Measurements from ENCODE around the gene ACP7. TPM values are rescaled to one million over a fixed set of nuclear protein-coding genes. Genes with fewer than 3 reads are reported as not detected.
A peak's percentile ranks its signal among the peaks of the same experiment; 100 is the strongest.

The ACP7 gene
- total RNA-seq, 1 experiment from 2014 or later: 0.15 TPM

DNA sequence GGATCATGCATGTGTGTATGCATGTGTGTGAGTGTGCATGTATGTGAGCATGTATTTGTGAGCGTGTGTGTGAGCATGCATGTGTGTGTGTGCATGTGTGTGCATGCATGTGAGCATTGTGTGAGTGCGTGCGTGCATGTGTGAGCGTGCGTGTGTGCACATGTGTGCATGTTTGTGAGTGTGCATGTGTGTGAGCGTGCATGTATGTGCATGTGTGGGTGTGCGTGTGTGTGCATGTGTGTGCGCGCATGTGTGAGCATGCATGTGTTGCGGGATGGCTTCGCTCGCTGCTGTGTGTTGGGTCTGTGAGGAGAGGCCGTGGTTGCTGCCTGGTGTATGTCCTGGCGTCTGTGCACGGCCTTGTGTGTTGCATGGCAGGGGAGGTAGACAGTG is 73.8 kb downstream of the ACP7 start:
- no peak overlapping the region for H2BK5ac ChIP-seq (ENCODE audit: insufficient read length, low read length)
- H2AFZ ChIP-seq (ENCODE audit: low read length): no peak overlapping the region
- peaks cover 2 to 13% (median 6%) of the 10 kb centered on the region in 3 experiments; a peak in 6 of 7 replicates for H3K36me3 Mint-ChIP-seq (ENCODE audit: insufficient read depth in 1 of 3, low read depth in 3 of 3)
- no peak overlapping the region for H3T11ph ChIP-seq (ENCODE audit: low read length)
- H3K4me3 Mint-ChIP-seq: no peak overlapping the region
- peak overlapping the region; percentile 5 for H3K27ac ChIP-seq (ENCODE audit: insufficient read length, low read depth, low read length)
- DNase-seq: no peak
- peaks cover 5% of the 10 kb centered on the region; the same call in 1 of the 2 replicates for H3K4me1 ChIP-seq (ENCODE audit: insufficient read depth, low read length)
- peaks cover 4% of the 10 kb centered on the region; the same call in 1 of the 2 replicates for H3K79me2 ChIP-seq (ENCODE audit: insufficient read depth, low read length)
- H2BK120ac ChIP-seq (ENCODE audit: low read depth, low read length, poor library complexity, severe bottlenecking): no peak overlapping the region
- H3K56ac ChIP-seq (ENCODE audit: insufficient read length, low read depth, low read length): peak overlapping the region; percentile 19
- peak overlapping the region; percentile 58 for H3K23ac ChIP-seq (ENCODE audit: insufficient read length, low read depth, low read length)
- H2BK15ac ChIP-seq (ENCODE audit: low read depth, low read length): no peak overlapping the region
- no peaks in the 10 kb centered on the region for H3K9me3 Mint-ChIP-seq
- peak overlapping the region; percentile 75 to 92 (median 84); a peak in 6 of 7 replicates for H3K27ac Mint-ChIP-seq
- H2AK5ac ChIP-seq (ENCODE audit: insufficient read length, low read length): no peak overlapping the region
- peak overlapping the region; percentile 45 for H4K5ac ChIP-seq (ENCODE audit: insufficient read length, low read depth, low read length)
- WGBS (ENCODE audit: extremely low coverage, insufficient read length, low lambda C conversion rate): no CpG with 5 or more reads among the region's 15 CpGs
- H3K9me3 ChIP-seq (ENCODE audit: control insufficient read depth, low read depth, low read length): no peaks in the 10 kb centered on the region
- peaks cover 43 to 51% of the 10 kb centered on the region in 2 experiments for H3K4me1 Mint-ChIP-seq
- TF ChIP-seq, protein P1, sequence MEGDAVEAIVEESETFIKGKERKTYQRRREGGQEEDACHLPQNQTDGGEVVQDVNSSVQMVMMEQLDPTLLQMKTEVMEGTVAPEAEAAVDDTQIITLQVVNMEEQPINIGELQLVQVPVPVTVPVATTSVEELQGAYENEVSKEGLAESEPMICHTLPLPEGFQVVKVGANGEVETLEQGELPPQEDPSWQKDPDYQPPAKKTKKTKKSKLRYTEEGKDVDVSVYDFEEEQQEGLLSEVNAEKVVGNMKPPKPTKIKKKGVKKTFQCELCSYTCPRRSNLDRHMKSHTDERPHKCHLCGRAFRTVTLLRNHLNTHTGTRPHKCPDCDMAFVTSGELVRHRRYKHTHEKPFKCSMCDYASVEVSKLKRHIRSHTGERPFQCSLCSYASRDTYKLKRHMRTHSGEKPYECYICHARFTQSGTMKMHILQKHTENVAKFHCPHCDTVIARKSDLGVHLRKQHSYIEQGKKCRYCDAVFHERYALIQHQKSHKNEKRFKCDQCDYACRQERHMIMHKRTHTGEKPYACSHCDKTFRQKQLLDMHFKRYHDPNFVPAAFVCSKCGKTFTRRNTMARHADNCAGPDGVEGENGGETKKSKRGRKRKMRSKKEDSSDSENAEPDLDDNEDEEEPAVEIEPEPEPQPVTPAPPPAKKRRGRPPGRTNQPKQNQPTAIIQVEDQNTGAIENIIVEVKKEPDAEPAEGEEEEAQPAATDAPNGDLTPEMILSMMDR (conservative IDR thresholded peaks at IDR 0.05): no peak
- H3K9ac ChIP-seq (ENCODE audit: extremely low read depth, insufficient read length, low read length): no peak overlapping the region
- H3K18ac ChIP-seq (ENCODE audit: insufficient read length, low read depth, low read length): peak overlapping the region; percentile 4
- no peak overlapping the region for H2BK20ac ChIP-seq (ENCODE audit: low read depth, low read length, poor library complexity, severe bottlenecking)
- H3K27me3 Mint-ChIP-seq (ENCODE audit: low read depth): no peaks in the 10 kb centered on the region
- no peaks in the 10 kb centered on the region for H3K79me1 ChIP-seq (ENCODE audit: insufficient read depth, low read depth, low read length, poor library complexity, severe bottlenecking)
- no peaks in the 10 kb centered on the region for H3K27me3 ChIP-seq (ENCODE audit: insufficient read depth, low read length)
- peak overlapping the region; percentile 10; the same call in 1 of the 2 replicates for H3K14ac ChIP-seq (ENCODE audit: insufficient read depth, low read length)
- H4K20me1 ChIP-seq (ENCODE audit: control insufficient read depth, insufficient read depth, insufficient read length): peaks cover 5% of the 10 kb centered on the region
- no peak overlapping the region for H4K91ac ChIP-seq (ENCODE audit: insufficient read length, low read depth, low read length)
- no peak overlapping the region for H2BK12ac ChIP-seq (ENCODE audit: insufficient read length, low read depth, low read length)
- no peak overlapping the region for H3K4ac ChIP-seq (ENCODE audit: low read depth, low read length)
- no peak overlapping the region for H3K4me2 ChIP-seq (ENCODE audit: insufficient read depth, insufficient read length, low read length)
- peak overlapping the region; percentile 90 for H4K8ac ChIP-seq (replicated peaks; ENCODE audit: insufficient read length, low read depth, low read length)
- peaks cover 2% of the 10 kb centered on the region for H3K23me2 ChIP-seq (ENCODE audit: insufficient read length, low read depth, low read length, poor library complexity, severe bottlenecking)

Data from H9 (cell line).